HG03025 (cell line): ENCODE data around the gene BTBD17.

Experiments used
- ATAC-seq: cut with Tn5 transposase; IDR thresholded peaks from one replicate; pipeline ENCODE4 v1.9.1; 2021; ENCODE audit warnings: mild to moderate bottlenecking, moderate library complexity; ENCODE audit not compliant: unreplicated experiment, low FRiP score

Gene BTBD17

GRCh38 chr17:74387365-74388218, 25.9 kb upstream of the BTBD17 start:
- ATAC-seq = no peak

- ATAC-seq = no peak
Observed at GRCh38 chr17:74386386-74386785, 24.7 kb upstream of the BTBD17 start.

- ATAC-seq = no peak
Observed at GRCh38 chr17:74385201-74385600, 23.5 kb upstream of the BTBD17 start.

GRCh38 chr17:74383141-74383540, 21.5 kb upstream of the BTBD17 start:
- no peak for ATAC-seq

- ATAC-seq = no peak
Observed at GRCh38 chr17:74380959-74381808, 19.5 kb upstream of the BTBD17 start.

GRCh38 chr17:74380086-74380958, 18.7 kb upstream of the BTBD17 start:
- no peak for ATAC-seq

- ATAC-seq = no peak
Observed at GRCh38 chr17:74379495-74380085, 17.9 kb upstream of the BTBD17 start.

GRCh38 chr17:74374858-74375257, 13.2 kb upstream of the BTBD17 start:
- ATAC-seq = no peak

- ATAC-seq = no peak
Observed at GRCh38 chr17:74373838-74374606, 12.4 kb upstream of the BTBD17 start.

GRCh38 chr17:74372426-74372825, 10.8 kb upstream of the BTBD17 start:
- ATAC-seq = no peak

- no peak for ATAC-seq
Observed at GRCh38 chr17:74371653-74372147, 10.0 kb upstream of the BTBD17 start.

GRCh38 chr17:74369665-74370490, 8.2 kb upstream of the BTBD17 start:
- ATAC-seq = no peak

GRCh38 chr17:74369221-74369620, 7.6 kb upstream of the BTBD17 start:
- ATAC-seq = no peak

GRCh38 chr17:74368341-74369081, 6.8 kb upstream of the BTBD17 start:
- no peak for ATAC-seq

- no peak for ATAC-seq
Observed at GRCh38 chr17:74367206-74367605, 5.5 kb upstream of the BTBD17 start, which contains the start of gene GPR142. Gene GPR142, plus strand, starts transcription at chr17:74367506. Its CDS starts 2,035 bp downstream, at chr17:74369541.

GRCh38 chr17:74362810-74363498, 1.3 kb upstream of the BTBD17 start:
- no peak for ATAC-seq

- ATAC-seq = no peak
Observed at GRCh38 chr17:74362069-74362405, 369 bp upstream of the BTBD17 start.
